SU-DHL-6 (cell line): ENCODE results near the gene ITPR1.

Experiments used
- EZH2phosphoT487 ChIP-seq: fragments of 200-600 bp; sonication (generic), shearing (Covaris generic); conservative IDR thresholded peaks from 2 replicates; pipeline ENCODE4 v1.6.1; 2018; ENCODE audit warnings: mild to moderate bottlenecking, antibody characterized with exemption, low read length, moderate library complexity, mixed read lengths
- TF ChIP-seq, protein P1 (sequence below): fragments of 200-600 bp; sonication (generic); IDR thresholded peaks from one replicate; pipeline ENCODE4 v1.5.1; 2017; ENCODE audit warnings: antibody characterized with exemption, mild to moderate bottlenecking, low read length, moderate library complexity; ENCODE audit not compliant: insufficient read depth, poor library complexity, severe bottlenecking

DNA sequence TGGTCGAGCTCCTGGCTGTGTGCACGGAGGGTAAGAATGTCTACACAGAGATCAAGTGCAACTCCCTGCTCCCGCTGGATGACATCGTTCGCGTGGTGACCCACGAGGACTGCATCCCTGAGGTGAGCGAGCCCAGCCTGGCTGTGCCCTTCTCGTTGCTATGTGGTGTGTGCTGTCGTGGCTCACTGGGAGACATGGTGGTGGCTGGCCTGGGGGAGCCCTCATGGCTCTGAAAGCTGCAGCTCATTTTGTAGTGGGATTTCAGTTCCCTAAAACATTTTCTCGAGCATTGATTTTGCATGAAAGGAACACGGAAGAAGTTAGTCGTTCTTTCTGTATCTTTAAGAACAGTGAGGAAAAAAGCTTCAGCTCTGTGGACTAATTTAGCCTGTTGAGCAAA lies 200.5 kb downstream of the ITPR1 start:
- TF ChIP-seq, protein P1, sequence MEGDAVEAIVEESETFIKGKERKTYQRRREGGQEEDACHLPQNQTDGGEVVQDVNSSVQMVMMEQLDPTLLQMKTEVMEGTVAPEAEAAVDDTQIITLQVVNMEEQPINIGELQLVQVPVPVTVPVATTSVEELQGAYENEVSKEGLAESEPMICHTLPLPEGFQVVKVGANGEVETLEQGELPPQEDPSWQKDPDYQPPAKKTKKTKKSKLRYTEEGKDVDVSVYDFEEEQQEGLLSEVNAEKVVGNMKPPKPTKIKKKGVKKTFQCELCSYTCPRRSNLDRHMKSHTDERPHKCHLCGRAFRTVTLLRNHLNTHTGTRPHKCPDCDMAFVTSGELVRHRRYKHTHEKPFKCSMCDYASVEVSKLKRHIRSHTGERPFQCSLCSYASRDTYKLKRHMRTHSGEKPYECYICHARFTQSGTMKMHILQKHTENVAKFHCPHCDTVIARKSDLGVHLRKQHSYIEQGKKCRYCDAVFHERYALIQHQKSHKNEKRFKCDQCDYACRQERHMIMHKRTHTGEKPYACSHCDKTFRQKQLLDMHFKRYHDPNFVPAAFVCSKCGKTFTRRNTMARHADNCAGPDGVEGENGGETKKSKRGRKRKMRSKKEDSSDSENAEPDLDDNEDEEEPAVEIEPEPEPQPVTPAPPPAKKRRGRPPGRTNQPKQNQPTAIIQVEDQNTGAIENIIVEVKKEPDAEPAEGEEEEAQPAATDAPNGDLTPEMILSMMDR = no peak
- no peak for TF ChIP-seq EZH2phosphoT487
